NT2/D1 (cell line): ENCODE measurements around the gene SLC8A1.

Experiments
- SUZ12 ChIP-seq: IDR thresholded peaks from 2 replicates; pipeline ENCODE4 v1.6.1; 2011; ENCODE audit not compliant: insufficient read length, insufficient read depth; ENCODE audit errors: extremely low read depth
- YY1 ChIP-seq: IDR thresholded peaks from 2 replicates; pipeline ENCODE4 v1.6.1; 2011; ENCODE audit not compliant: insufficient read length, insufficient read depth
- ZNF274 ChIP-seq: IDR thresholded peaks from 2 replicates; pipeline ENCODE4 v1.6.1; 2011; ENCODE audit warnings: mild to moderate bottlenecking, low read depth, low read length

DNA sequence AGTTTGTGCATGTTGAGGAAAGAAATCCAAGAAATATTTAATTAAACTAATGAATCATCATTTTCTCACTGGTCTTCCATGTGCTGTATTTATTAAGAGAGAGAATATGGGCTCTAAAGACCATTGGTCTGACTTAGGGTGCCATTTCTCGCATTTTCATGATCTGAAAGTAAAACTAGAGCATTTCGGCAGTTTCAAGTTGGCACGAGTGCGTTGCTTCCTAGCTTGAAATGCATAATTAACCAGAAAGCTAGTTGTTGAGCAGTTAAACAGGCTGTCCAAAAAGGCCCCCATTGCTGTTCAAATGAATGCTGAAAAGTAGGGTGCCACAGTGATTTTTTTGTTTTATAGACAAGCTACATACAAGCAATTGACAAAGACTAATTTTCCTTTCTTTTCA, 47.4 kb downstream of the SLC8A1 start:
- TF ChIP-seq YY1: no peak
- no peak for TF ChIP-seq ZNF274
- TF ChIP-seq SUZ12: no peak
